ENCODE data around the gene PSTPIP1. TPM values are rescaled to one million over a fixed set of nuclear protein-coding genes. Genes with fewer than 3 reads are reported as not detected.

The PSTPIP1 gene
- total and polyA plus RNA-seq, 2 donors from 2014 or later: 2.2 to 22.1 TPM

GRCh38 chr15:77014132-77015081 lies 19.5 kb downstream of the PSTPIP1 start:
- Histone ChIP-seq H3K9me3 (ENCODE audit: control insufficient read depth in 2 of 3, insufficient read depth in 1 of 3, low read length in 3 of 3) (no peaks in the 10 kb centered on the region), H3K27ac (ENCODE audit: low read depth in 2 of 2, low read length in 2 of 2) (no peak overlapping the region), H3K4me3 (ENCODE audit: low read length in 3 of 3) (no peak overlapping the region), H3K27me3 (ENCODE audit: control insufficient read depth, insufficient read depth, low read length) (no peaks in the 10 kb centered on the region), H3K4me1 (ENCODE audit: control insufficient read depth in 2 of 3, insufficient read depth in 2 of 3, low read depth in 1 of 3, low read length in 3 of 3) (no peaks in the 10 kb centered on the region), H3K9ac (ENCODE audit: low read length in 3 of 3) (no peak overlapping the region), H3K36me3 (ENCODE audit: control insufficient read depth in 2 of 3, insufficient read depth in 3 of 3, low read length in 3 of 3) (no peaks in the 10 kb centered on the region)
- intact Hi-C loops (cut with DNase I): no loop called here
- no peak for DNase-seq
- no peak for TF ChIP-seq CTCF (IDR thresholded peaks at IDR 0.05; ENCODE audit: borderline replicate concordance, extremely low read depth, insufficient read depth)
- no peak for FAIRE-seq

DNA sequence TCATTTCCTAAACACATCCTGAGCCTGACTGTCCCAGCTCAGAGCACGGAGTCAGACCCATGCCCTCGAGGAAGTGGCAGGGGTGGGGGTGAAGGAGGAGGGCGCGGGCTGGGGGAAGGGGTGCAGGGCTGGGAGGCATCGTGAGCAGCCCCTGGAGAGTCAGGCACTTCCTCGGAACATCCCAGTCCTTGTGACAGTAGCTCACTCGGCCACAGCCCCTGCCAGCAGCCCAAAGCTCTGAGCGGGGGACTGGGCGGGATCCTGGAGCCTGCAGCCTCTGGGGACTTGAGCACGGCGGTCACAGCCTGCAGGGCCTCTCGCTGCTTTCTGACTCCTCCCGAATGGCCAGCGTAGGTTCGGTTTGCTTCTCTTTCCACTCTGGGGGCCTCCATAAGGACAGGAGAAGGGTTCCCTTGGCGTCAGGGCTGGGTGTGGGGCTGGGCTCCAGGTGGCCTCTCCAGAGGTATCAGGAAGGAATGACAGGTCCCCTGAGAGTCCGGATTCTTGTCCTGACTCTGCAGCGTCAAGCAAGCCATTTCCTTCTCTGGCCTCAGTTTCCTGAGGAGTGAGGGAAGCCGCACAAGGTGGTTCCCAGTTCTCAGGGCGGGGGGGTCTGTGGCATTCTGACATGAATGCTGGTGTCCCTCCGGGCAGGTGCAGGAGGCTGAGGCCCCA lies 20.9 kb downstream of the PSTPIP1 start:
- Histone ChIP-seq H3K27me3 (ENCODE audit: control insufficient read depth, insufficient read depth, low read length) (no peaks in the 10 kb centered on the region), H3K36me3 (ENCODE audit: control insufficient read depth in 2 of 3, insufficient read depth in 3 of 3, low read length in 3 of 3) (no peaks in the 10 kb centered on the region), H3K4me3 (ENCODE audit: low read length in 3 of 3) (no peak overlapping the region), H3K27ac (ENCODE audit: low read depth in 2 of 2, low read length in 2 of 2) (no peak overlapping the region), H3K9ac (ENCODE audit: low read length in 3 of 3) (no peak overlapping the region), H3K9me3 (ENCODE audit: control insufficient read depth in 2 of 3, insufficient read depth in 1 of 3, low read length in 3 of 3) (no peaks in the 10 kb centered on the region), H3K4me1 (ENCODE audit: control insufficient read depth in 2 of 3, insufficient read depth in 2 of 3, low read depth in 1 of 3, low read length in 3 of 3) (no peaks in the 10 kb centered on the region)
- TF ChIP-seq CTCF (IDR thresholded peaks at IDR 0.05; ENCODE audit: borderline replicate concordance, extremely low read depth, insufficient read depth): no peak
- FAIRE-seq (no peak), DNase-seq (peak in 1 of 5 donors; percentile 40)
- intact Hi-C loops (cut with DNase I): no loop called here

DNA sequence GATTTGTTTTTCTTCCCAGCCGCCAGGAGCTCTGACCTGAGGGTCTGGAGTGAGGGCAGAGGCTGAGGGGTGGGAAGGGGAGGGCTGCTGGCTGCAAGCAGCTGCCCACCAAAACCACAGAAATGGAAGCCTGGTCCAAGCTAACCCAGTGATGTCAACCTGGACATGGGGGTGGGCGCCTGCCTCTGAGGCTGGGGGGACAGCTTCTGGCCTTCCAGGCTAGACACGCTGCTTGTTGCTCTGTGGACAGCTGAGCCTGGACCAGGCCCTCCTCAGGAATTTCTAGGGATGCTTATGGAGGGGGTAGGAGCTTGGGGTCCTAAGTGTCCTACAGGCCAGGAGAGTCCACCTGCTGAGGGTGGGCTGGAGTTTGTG lies 21.4 kb downstream of the PSTPIP1 start:
- no peak for FAIRE-seq
- H3K27ac ChIP-seq (ENCODE audit: low read depth in 2 of 2, low read length in 2 of 2): no peak overlapping the region
- DNase-seq: peak in 1 of 5 donors; percentile 28
- no peaks in the 10 kb centered on the region for H3K36me3 ChIP-seq (ENCODE audit: control insufficient read depth in 2 of 3, insufficient read depth in 3 of 3, low read length in 3 of 3)
- no peaks in the 10 kb centered on the region for H3K4me1 ChIP-seq (ENCODE audit: control insufficient read depth in 2 of 3, insufficient read depth in 2 of 3, low read depth in 1 of 3, low read length in 3 of 3)
- intact Hi-C loops (cut with DNase I): no loop called here
- no peaks in the 10 kb centered on the region for H3K27me3 ChIP-seq (ENCODE audit: control insufficient read depth, insufficient read depth, low read length)
- TF ChIP-seq CTCF (IDR thresholded peaks at IDR 0.05; ENCODE audit: borderline replicate concordance, extremely low read depth, insufficient read depth): no peak
- H3K9me3 ChIP-seq (ENCODE audit: control insufficient read depth in 2 of 3, insufficient read depth in 1 of 3, low read length in 3 of 3): no peaks in the 10 kb centered on the region
- no peak overlapping the region for H3K9ac ChIP-seq (ENCODE audit: low read length in 3 of 3)
- no peak overlapping the region for H3K4me3 ChIP-seq (ENCODE audit: low read length in 3 of 3)
